ENCODE measurements around the gene JAG1.

Gene JAG1

GRCh38 chr20:10682939-10683338 lies 9.1 kb upstream of the JAG1 start:
- no peak overlapping the region for H3K4me2 ChIP-seq (ENCODE audit: low read length)
- TF ChIP-seq CTCF (IDR thresholded peaks at IDR 0.05; ENCODE audit: low read depth, low read length, poor library complexity, severe bottlenecking) (no peak), EZH2phosphoT487 (IDR thresholded peaks at IDR 0.05; ENCODE audit: borderline replicate concordance, low read length) (no peak)
- H3K79me2 ChIP-seq (ENCODE audit: control insufficient read depth, low read length): no peaks in the 10 kb centered on the region
- H3K36me3 ChIP-seq (ENCODE audit: control insufficient read depth, low read length): no peaks in the 10 kb centered on the region
- no peaks in the 10 kb centered on the region for H4K20me1 ChIP-seq (ENCODE audit: control insufficient read depth, insufficient read depth, low read depth, low read length)
- no peak overlapping the region for H3K4me3 ChIP-seq (ENCODE audit: low read length)
- H3K9me3 ChIP-seq (ENCODE audit: control insufficient read depth, insufficient read depth, low read length): no peaks in the 10 kb centered on the region
- H3K27ac ChIP-seq (ENCODE audit: low read depth, low read length): no peak overlapping the region
- no peaks in the 10 kb centered on the region for H3K9me2 ChIP-seq (replicated peaks; ENCODE audit: control insufficient read depth, low read length)
- no peaks in the 10 kb centered on the region for H3F3A ChIP-seq (ENCODE audit: control insufficient read depth, insufficient read depth)
- no peaks in the 10 kb centered on the region for H3K4me1 ChIP-seq (ENCODE audit: control insufficient read depth, low read length)
- H3K27me3 ChIP-seq (ENCODE audit: control insufficient read depth, low read length): peaks cover 15% of the 10 kb centered on the region

GRCh38 chr20:10681494-10681893 lies 7.7 kb upstream of the JAG1 start:
- H3K4me3 ChIP-seq (ENCODE audit: low read length): no peak overlapping the region
- no peaks in the 10 kb centered on the region for H3K9me2 ChIP-seq (replicated peaks; ENCODE audit: control insufficient read depth, low read length)
- H3K4me2 ChIP-seq (ENCODE audit: low read length): no peak overlapping the region
- H3K36me3 ChIP-seq (ENCODE audit: control insufficient read depth, low read length): no peaks in the 10 kb centered on the region
- H3K9me3 ChIP-seq (ENCODE audit: control insufficient read depth, insufficient read depth, low read length): no peaks in the 10 kb centered on the region
- TF ChIP-seq CTCF (IDR thresholded peaks at IDR 0.05; ENCODE audit: low read depth, low read length, poor library complexity, severe bottlenecking) (no peak), EZH2phosphoT487 (IDR thresholded peaks at IDR 0.05; ENCODE audit: borderline replicate concordance, low read length) (no peak)
- H3K79me2 ChIP-seq (ENCODE audit: control insufficient read depth, low read length): no peaks in the 10 kb centered on the region
- H4K20me1 ChIP-seq (ENCODE audit: control insufficient read depth, insufficient read depth, low read depth, low read length): no peaks in the 10 kb centered on the region
- no peaks in the 10 kb centered on the region for H3K4me1 ChIP-seq (ENCODE audit: control insufficient read depth, low read length)
- H3K27ac ChIP-seq (ENCODE audit: low read depth, low read length): no peak overlapping the region
- no peaks in the 10 kb centered on the region for H3F3A ChIP-seq (ENCODE audit: control insufficient read depth, insufficient read depth)
- peaks cover 15% of the 10 kb centered on the region for H3K27me3 ChIP-seq (ENCODE audit: control insufficient read depth, low read length)

GRCh38 chr20:10680571-10680970 lies 6.8 kb upstream of the JAG1 start:
- no peak for TF ChIP-seq EZH2phosphoT487 (IDR thresholded peaks at IDR 0.05; ENCODE audit: borderline replicate concordance, low read length)
- TF ChIP-seq CTCF (IDR thresholded peaks at IDR 0.05; ENCODE audit: low read depth, low read length, poor library complexity, severe bottlenecking): no peak
- H4K20me1 ChIP-seq (ENCODE audit: control insufficient read depth, insufficient read depth, low read depth, low read length): no peaks in the 10 kb centered on the region
- no peaks in the 10 kb centered on the region for H3F3A ChIP-seq (ENCODE audit: control insufficient read depth, insufficient read depth)
- peaks cover 20% of the 10 kb centered on the region for H3K27me3 ChIP-seq (ENCODE audit: control insufficient read depth, low read length)
- no peaks in the 10 kb centered on the region for H3K4me1 ChIP-seq (ENCODE audit: control insufficient read depth, low read length)
- H3K4me3 ChIP-seq (ENCODE audit: low read length): no peak overlapping the region
- no peak overlapping the region for H3K4me2 ChIP-seq (ENCODE audit: low read length)
- no peaks in the 10 kb centered on the region for H3K36me3 ChIP-seq (ENCODE audit: control insufficient read depth, low read length)
- no peaks in the 10 kb centered on the region for H3K79me2 ChIP-seq (ENCODE audit: control insufficient read depth, low read length)
- H3K27ac ChIP-seq (ENCODE audit: low read depth, low read length): no peak overlapping the region
- no peaks in the 10 kb centered on the region for H3K9me2 ChIP-seq (replicated peaks; ENCODE audit: control insufficient read depth, low read length)
- no peaks in the 10 kb centered on the region for H3K9me3 ChIP-seq (ENCODE audit: control insufficient read depth, insufficient read depth, low read length)

GRCh38 chr20:10679269-10679668 lies 5.5 kb upstream of the JAG1 start:
- Histone ChIP-seq H3K9me2 (replicated peaks; ENCODE audit: control insufficient read depth, low read length) (no peaks in the 10 kb centered on the region), H3K9me3 (ENCODE audit: control insufficient read depth, insufficient read depth, low read length) (no peaks in the 10 kb centered on the region), H3K27me3 (ENCODE audit: control insufficient read depth, low read length) (peaks cover 27% of the 10 kb centered on the region), H3F3A (ENCODE audit: control insufficient read depth, insufficient read depth) (no peaks in the 10 kb centered on the region), H3K4me2 (ENCODE audit: low read length) (no peak overlapping the region), H3K27ac (ENCODE audit: low read depth, low read length) (no peak overlapping the region), H3K4me3 (ENCODE audit: low read length) (no peak overlapping the region), H3K4me1 (ENCODE audit: control insufficient read depth, low read length) (peaks cover 6% of the 10 kb centered on the region), H4K20me1 (ENCODE audit: control insufficient read depth, insufficient read depth, low read depth, low read length) (no peaks in the 10 kb centered on the region), H3K36me3 (ENCODE audit: control insufficient read depth, low read length) (no peaks in the 10 kb centered on the region), H3K79me2 (ENCODE audit: control insufficient read depth, low read length) (no peaks in the 10 kb centered on the region)
- TF ChIP-seq CTCF (IDR thresholded peaks at IDR 0.05; ENCODE audit: low read depth, low read length, poor library complexity, severe bottlenecking): no peak
- TF ChIP-seq EZH2phosphoT487 (IDR thresholded peaks at IDR 0.05; ENCODE audit: borderline replicate concordance, low read length): no peak

All from DOHH2 (cell line).